Eye (tissue), 1 donor: ENCODE results near the gene ANKRD45.
"Not testable (repeated sequence)": the region's sequence is repeated elsewhere in the genome, so short reads cannot be mapped to it uniquely, and the experiment has no call there.

Experiments
- DNase-seq: peaks from one replicate; pipeline ENCODE4 v3.0.0-alpha.2; 2015

Gene ANKRD45

GRCh38 chr1:173570370-173571007 is 99.2 kb downstream of the ANKRD45 start:
- no peak for DNase-seq

DNA sequence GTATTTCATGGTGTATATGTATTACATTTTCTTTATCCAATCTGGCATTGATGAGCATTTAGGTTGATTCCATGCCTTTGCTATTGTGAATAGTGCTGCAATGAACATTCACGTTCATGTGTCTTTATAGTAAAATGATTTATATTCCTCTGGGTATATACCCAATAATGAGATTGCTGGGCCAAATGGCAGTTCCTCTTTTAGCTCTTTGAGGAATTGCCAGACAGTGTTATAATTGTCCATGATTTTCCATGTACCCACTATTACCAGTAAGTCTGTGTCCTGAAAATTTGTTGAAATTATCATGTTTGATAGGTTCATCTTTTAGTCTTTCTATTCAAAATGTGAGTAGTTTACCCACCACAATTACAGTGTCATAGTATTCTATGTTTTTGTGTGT is 101.2 kb downstream of the ANKRD45 start:
- DNase-seq: no peak

- not testable (repeated sequence) for DNase-seq
These were observed 105.8 kb downstream of the ANKRD45 start for GRCh38 chr1:173563846-173564245.

GRCh38 chr1:173562813-173563212 is 106.8 kb downstream of the ANKRD45 start:
- no peak for DNase-seq

DNA sequence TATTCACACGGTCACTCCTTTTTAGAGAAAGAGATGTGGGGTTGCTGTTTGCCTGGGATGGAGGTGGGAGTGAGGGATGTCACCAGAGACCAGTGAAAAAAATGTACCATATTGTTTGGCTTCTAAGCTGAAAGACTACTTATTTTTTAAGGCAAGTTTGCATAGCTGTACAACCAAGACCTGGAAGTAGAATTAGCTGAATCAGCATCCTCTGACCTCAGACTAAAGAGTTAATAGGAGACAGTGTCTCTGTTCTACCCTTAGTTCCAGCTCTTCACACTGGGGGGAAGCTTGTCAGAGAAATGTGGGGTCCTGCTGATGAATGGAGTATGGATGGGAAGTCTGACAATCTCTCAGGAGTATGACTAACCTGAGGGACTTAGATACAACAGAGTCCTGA is 108.4 kb downstream of the ANKRD45 start:
- no peak for DNase-seq

GRCh38 chr1:173560285-173560880 is 109.3 kb downstream of the ANKRD45 start:
- no peak for DNase-seq
